Measurements from ENCODE around the gene RNF227.

DNA sequence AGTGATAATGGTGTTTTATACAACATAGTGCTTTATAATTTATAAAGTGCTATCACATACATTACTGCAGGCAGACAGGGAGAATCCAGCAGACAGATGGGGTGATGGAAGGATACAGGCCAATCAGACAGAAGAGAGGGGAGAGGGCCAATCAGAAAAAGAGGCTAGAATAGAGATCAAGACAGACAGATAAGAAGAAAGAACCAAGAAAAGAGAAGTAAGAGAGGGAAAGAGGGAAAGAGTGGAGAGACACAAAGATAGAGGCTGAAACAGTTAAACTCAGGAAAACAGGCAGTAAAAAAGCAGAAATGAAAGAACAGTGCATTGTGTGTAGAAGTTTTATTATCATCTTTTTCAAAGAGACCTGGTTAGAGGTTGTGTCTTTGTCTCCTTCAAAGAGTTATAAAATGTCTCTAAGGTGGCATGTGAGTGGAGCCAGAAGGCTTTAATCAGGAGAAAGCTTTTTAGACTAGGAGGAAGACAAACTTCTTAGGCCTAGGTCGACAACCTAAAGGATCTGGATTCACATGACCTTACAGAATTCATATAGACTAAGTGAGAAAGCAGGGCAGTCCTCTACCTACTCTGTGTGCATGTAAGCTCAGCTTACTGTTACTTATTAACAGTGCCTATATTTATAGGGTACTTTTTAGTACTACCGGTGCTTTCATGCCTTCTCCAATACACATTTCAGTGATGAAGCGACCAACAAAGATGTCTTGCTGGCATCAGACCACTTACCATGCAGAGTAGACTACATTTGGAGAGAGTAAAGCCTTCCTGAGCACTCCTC, 35.8 kb downstream of the RNF227 start:
- TF ChIP-seq, protein P1, sequence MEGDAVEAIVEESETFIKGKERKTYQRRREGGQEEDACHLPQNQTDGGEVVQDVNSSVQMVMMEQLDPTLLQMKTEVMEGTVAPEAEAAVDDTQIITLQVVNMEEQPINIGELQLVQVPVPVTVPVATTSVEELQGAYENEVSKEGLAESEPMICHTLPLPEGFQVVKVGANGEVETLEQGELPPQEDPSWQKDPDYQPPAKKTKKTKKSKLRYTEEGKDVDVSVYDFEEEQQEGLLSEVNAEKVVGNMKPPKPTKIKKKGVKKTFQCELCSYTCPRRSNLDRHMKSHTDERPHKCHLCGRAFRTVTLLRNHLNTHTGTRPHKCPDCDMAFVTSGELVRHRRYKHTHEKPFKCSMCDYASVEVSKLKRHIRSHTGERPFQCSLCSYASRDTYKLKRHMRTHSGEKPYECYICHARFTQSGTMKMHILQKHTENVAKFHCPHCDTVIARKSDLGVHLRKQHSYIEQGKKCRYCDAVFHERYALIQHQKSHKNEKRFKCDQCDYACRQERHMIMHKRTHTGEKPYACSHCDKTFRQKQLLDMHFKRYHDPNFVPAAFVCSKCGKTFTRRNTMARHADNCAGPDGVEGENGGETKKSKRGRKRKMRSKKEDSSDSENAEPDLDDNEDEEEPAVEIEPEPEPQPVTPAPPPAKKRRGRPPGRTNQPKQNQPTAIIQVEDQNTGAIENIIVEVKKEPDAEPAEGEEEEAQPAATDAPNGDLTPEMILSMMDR (conservative IDR thresholded peaks at IDR 0.05; ENCODE audit: low read depth, low read length) = no peak
- no peak for TF ChIP-seq EZH2 (IDR thresholded peaks at IDR 0.05; ENCODE audit: low read length, unreplicated experiment)
- TF ChIP-seq EZH2phosphoT487 (IDR thresholded peaks at IDR 0.05; ENCODE audit: borderline replicate concordance, low read length) = no peak
